ENCODE data around the gene CDC45.
"Not testable (repeated sequence)": the region's sequence is repeated elsewhere in the genome, so short reads cannot be mapped to it uniquely, and the experiment has no call there.

The CDC45 gene

GRCh38 chr22:19517919-19518611, 38.3 kb downstream of the CDC45 start:
- DNase-seq = no peak

- no peak for DNase-seq
These were observed 38.9 kb downstream of the CDC45 start for GRCh38 chr22:19518635-19519034.

GRCh38 chr22:19519041-19519926, 39.6 kb downstream of the CDC45 start:
- no peak for DNase-seq

- DNase-seq = no peak
These were observed 40.3 kb downstream of the CDC45 start for GRCh38 chr22:19520007-19520406.

DNA sequence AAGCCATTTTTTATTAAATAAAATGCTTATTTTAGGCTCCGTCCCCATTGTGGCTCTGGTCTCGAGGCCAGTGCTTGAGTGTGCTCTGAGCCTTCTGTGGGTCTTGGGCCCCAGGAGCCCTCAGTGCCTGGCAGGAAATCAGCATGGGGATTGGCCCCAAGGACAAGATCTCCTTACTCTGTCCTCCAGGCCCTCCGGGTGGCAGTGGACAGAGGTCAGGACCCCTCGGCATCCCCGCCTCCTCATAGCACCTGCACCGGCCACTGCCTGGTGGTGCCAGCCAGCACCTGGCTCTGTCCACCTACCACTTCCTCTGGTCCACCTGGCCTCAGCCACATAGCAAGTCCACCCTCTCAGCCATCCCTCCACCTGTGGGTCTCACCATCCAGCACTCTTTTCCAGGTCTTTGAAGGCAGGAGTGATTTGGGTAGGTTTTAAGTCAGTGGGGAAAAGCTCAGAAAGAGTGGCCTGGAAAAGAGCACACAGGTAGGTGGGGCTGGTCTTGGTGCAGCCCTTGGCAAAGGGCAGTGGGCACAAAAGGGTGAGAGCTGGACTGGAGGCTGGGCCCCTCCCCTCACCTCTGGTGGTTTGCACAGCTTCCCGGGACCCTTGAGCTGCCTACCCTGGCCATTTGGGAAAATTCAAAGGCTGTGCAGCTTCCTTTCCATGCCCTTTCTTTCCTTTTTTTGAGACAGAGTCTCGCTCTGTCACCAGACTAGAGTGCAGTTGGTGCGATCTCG, 41.0 kb downstream of the CDC45 start:
- no peak for DNase-seq

DNA sequence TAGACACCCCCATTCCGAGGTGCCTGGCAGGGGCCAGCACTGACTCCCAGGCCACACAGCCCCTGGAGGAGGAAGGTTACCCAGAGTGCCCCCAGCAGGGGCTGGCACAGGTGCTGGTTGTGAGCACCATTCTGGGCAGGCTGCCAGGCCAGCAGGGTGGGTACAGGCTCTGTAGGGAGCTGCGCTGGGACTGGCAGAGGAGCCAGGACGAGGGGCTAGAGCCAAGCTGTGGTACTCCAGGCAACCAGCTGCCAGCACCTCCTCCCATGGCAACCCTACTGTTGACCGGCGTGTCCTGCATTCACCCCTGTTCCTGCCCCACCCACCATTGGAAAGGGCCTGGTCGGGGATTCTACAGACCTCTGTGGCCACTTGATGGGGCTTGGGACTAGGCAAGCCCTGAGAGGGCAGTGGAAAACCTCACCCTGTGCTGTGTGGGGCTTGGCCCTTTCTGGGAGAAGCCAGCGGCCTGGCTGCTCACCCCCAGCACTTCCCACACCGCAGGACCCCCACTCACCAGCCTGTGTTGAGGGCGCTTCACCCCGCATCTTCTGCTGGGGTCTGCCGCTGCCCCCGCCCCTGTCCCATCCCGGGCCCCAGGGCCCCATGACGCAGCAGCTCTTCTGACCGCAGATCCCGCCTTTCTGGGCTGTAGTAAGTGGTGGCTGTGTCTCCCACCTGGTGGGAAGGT, 42.6 kb downstream of the CDC45 start:
- peak; percentile 24 for DNase-seq

GRCh38 chr22:19522881-19523239, 43.1 kb downstream of the CDC45 start:
- DNase-seq = no peak

DNA sequence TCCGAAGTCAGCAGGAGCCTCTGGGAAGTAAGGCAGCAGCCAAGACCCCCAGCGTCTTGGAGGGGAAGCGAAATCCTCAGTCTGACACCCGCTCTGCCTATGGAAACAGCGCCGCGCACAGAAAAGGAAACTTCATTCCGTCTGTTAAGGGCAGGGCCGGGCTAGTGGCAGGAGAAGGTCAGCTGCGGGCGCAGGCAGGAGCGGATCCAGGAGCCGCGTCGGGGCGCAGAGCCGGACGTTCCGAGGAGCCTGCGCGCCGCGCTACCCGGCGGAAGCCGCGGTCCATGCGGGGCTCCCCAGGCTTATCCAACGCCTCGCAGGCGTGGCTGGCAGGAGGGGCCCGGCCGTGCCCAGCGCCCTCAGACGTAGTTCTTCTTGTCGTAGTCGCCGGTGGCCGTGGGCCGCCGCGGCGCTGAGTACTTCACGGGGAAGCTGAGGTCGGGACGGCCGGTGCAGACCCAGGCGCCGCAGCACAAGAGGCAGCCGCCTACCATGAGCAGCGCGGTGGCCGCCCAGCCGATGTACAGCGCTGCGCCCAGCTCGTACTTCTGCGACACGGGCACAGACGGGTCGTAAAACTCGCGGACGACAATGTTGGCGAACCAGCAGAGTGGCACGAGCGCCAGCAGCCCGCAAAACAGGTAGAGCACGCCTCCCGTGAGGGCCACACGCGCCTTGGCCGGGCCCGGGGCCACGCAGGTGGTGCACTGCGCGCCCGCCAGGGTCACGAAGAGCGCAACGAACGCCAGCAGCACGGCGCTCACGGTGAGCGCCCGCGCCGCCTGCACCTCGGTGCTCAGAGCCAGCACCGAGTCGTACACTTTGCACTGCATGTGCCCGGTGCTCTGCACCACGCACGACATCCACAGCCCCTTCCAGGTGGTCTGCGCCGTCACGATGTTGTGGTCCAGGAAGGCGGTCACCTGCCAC, 43.8 kb downstream of the CDC45 start:
- DNase-seq = peak; percentile 59

GRCh38 chr22:19524170-19525115, 44.7 kb downstream of the CDC45 start, which contains the start of gene CLDN5:
CLDN5 (minus strand) TSS chr22:19524410; CDS start chr22:19524255, 155 bp downstream.
- peak; percentile 52 for DNase-seq

GRCh38 chr22:19525116-19525660, 45.5 kb downstream of the CDC45 start:
- DNase-seq = no peak

GRCh38 chr22:19525666-19526065, 45.9 kb downstream of the CDC45 start:
- no peak for DNase-seq

DNA sequence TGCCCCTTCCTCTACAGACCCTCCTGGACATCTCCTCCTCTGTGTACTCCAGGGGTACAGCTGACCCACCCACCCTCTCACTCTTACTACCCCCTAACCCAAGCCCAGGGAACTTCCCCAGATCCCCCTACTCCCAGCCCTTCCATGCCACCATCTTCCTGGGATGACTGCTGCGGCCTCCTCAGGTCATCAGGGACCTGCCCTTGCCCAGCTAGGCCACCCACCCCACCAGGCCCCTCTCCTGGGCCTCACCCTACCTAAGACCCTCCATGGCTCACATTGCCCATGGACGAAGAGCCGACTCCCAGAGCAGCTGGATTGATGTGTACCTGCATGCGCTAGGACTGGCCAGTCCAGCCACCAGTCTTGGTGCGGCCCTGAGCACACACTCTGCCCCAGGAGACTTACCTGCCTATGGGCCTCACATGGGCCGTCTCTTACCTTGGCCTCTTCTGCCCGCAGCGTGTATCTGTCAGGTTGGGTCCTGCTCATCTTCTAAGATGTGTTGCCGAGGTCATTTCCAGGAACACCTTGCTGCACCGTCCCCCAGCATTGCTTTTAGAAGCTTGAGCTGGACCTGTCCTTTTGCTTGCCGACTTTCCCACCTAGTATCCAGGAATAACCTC, 46.5 kb downstream of the CDC45 start:
- DNase-seq = no peak

DNA sequence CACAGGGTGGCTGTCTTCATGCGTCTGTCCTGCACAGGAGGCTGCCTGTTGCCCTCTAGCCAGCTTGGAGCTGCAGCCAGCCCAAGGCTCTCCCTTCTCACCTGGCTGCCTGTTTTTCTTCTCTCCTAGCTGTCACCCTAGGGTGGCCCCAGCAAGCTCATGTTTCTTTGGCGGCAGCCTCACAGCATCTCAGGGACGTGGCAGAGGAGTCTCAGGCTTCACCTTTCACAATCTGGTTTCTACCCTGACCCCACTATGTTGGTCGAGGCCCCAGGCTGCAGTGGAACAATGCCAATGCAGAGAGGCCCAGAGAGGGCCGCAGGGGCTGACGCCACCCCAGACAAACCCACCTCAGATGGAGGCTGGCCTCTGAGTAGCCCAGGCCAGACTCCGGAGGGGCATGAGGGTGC, 47.0 kb downstream of the CDC45 start:
- no peak for DNase-seq

DNA sequence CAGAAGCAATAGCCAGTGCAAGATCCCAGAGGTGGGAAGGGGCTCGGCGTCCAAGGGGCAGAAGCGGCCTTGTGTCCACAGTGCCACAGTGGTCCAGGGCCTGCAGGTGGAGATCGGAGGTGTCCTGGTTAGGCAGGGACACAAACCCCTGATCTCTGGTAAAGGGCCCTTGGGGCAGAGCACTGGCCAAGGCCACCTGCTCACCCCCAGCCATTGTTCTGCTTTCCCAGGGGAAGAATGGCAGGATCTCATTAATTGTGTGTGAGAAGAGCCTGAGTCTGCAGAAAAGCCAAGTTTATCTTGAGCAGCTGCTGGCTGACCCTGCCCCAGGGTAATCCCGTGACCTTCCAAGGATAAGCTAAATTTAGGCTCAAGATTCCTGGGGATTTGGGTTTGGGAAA, 47.6 kb downstream of the CDC45 start:
- DNase-seq = no peak

DNA sequence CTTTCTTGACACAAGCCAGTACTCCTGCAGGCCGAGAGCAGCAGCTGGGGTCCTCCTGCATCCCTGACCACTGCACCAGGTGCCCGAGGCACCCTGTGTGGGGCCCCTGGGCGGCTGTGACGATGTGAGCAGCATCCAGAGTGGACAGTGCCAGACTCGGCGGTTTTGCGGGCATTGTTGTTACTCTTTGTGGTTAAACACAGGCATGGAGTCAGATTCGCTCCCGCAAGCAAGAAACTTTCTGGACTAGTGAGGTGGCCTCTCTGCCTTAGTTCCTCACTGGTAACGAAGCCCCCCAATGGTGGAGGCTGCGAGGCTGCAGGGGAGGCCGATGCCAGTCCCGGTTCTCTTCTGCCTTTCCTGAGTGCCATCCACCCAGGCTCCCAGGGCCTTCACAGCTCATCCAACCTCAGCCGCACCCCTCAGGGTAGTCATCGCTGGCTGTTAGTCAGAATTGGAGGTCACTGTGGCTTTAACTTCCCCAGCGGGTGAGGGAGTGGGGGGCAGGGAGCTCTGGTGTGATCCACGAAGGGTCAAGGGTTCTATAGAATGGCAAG, 48.2 kb downstream of the CDC45 start:
- DNase-seq = no peak

- DNase-seq = no peak
These were observed 50.1 kb downstream of the CDC45 start for GRCh38 chr22:19529811-19530210.

- DNase-seq = no peak
These were observed 51.0 kb downstream of the CDC45 start for GRCh38 chr22:19530751-19531150.

DNA sequence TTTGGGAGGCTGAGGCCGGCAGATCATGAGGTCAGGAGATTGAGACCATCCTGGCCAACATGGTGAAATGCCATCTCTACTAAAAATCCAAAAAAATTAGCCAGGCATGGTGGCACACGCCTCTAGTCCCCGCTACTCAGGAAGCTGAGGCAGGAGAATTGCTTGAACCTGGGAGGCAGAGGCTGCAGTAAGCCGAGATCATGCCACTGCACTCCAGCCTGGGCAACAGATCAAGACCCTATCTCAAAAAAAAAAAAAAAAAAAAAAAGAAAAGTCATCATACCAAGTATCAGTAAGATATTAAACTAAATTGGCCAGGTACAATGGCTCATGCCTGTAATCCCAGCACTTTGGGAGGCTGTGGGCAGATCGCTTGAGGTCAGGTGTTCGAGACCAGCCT, 51.6 kb downstream of the CDC45 start:
- not testable (repeated sequence) for DNase-seq

DNA sequence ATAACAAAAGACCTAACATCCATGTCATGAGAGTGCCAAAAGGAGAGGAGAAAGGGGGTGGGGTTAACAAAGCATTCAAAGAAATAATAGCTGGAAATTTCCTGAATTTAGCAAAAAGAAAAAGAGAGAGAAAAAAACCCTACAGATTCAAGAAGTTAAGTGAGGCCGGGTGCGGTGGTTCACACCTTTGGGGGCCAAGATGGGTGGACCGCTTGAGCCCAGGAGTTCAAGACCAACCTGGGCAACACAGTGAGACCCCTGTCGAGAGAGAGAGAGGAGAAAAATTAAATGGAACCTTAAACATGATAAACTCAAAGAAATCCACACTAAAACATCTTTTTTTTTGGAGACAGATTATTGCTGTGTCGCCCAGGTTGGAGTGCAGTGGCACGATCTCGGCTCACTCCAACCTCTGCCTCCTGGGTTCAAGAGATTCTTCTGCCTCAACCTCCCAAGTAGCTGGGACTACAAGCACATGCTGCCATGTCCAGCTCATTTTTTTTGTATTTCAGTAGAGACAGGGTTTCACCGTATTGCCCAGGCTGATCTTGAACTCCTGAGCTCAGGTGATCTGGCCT, 53.4 kb downstream of the CDC45 start:
- no peak for DNase-seq
